ENCODE data around the gene PXK. TPM values are rescaled to one million over a fixed set of nuclear protein-coding genes. Genes with fewer than 3 reads are reported as not detected.
"Not testable (repeated sequence)": the region's sequence is repeated elsewhere in the genome, so short reads cannot be mapped to it uniquely, and the experiment has no call there.

PXK gene
- total and polyA plus RNA-seq, 2 donors (not counting 1 experiment from before 2014, with no cell fraction given), result 54.6 to 65.2 TPM

GRCh38 chr3:58335652-58335947 lies 2.9 kb downstream of the PXK start:
- no peaks in the 10 kb centered on the region for H4K20me1 ChIP-seq (ENCODE audit: control insufficient read depth, extremely low read depth, insufficient read depth, low read length)
- no peak for DNase-seq (ENCODE audit: low read depth in 2 of 2)
- H3K9me3 ChIP-seq (ENCODE audit: control insufficient read depth, insufficient read depth, low read depth, low read length), result no peaks in the 10 kb centered on the region
- TF ChIP-seq EZH2 (IDR thresholded peaks at IDR 0.05; ENCODE audit: low read length, missing control alignments) (no peak), CTCF (conservative IDR thresholded peaks at IDR 0.05 in 1 of 2, IDR thresholded peaks at IDR 0.05 in 1 of 2; ENCODE audit: low read depth in 1 of 2, low read length in 2 of 2) (no peak)
- peak overlapping the region; percentile 71 for H3K4me2 ChIP-seq (ENCODE audit: extremely low read depth, insufficient read depth, low read length)
- no peak overlapping the region for H2AFZ ChIP-seq (ENCODE audit: low read length)
- peak overlapping the region; percentile 52 for H3K9ac ChIP-seq (ENCODE audit: insufficient read depth, low read length)
- peak overlapping the region; percentile 86 for H3K27ac ChIP-seq (ENCODE audit: insufficient read depth, low read length)
- H3K79me2 ChIP-seq (ENCODE audit: control insufficient read depth, insufficient read depth, low read length), result peaks cover 15% of the 10 kb centered on the region
- no peaks in the 10 kb centered on the region for H3K27me3 ChIP-seq (ENCODE audit: control insufficient read depth, insufficient read depth, low read length)
- no peaks in the 10 kb centered on the region for H3K36me3 ChIP-seq (ENCODE audit: control insufficient read depth, insufficient read depth, low read length)
- H3K4me3 ChIP-seq (replicated peaks in 1 of 4; ENCODE audit: control extremely low read depth in 1 of 4, insufficient read depth in 1 of 4, low read depth in 3 of 4, low read length in 4 of 4), result peak overlapping the region; percentile 2 to 94 (median 66)
- peaks cover 15% of the 10 kb centered on the region for H3K4me1 ChIP-seq (ENCODE audit: control insufficient read depth, extremely low read depth, insufficient read depth, low read length)

- Histone ChIP-seq H3K79me2 (ENCODE audit: control insufficient read depth, insufficient read depth, low read length) (peaks cover 15% of the 10 kb centered on the region), H3K27me3 (ENCODE audit: control insufficient read depth, insufficient read depth, low read length) (no peaks in the 10 kb centered on the region), H3K27ac (ENCODE audit: insufficient read depth, low read length) (peak overlapping the region; percentile 56), H2AFZ (ENCODE audit: low read length) (no peak overlapping the region), H3K4me3 (replicated peaks in 1 of 4; ENCODE audit: control extremely low read depth in 1 of 4, insufficient read depth in 1 of 4, low read depth in 3 of 4, low read length in 4 of 4) (peak overlapping the region in 1 of 4 experiments; percentile 22), H3K9ac (ENCODE audit: insufficient read depth, low read length) (no peak overlapping the region), H3K36me3 (ENCODE audit: control insufficient read depth, insufficient read depth, low read length) (no peaks in the 10 kb centered on the region), H4K20me1 (ENCODE audit: control insufficient read depth, extremely low read depth, insufficient read depth, low read length) (no peaks in the 10 kb centered on the region), H3K9me3 (ENCODE audit: control insufficient read depth, insufficient read depth, low read depth, low read length) (no peaks in the 10 kb centered on the region), H3K4me2 (ENCODE audit: extremely low read depth, insufficient read depth, low read length) (peak overlapping the region; percentile 35), H3K4me1 (ENCODE audit: control insufficient read depth, extremely low read depth, insufficient read depth, low read length) (peaks cover 19% of the 10 kb centered on the region)
- DNase-seq (ENCODE audit: low read depth in 2 of 2), result peak; percentile 78 to 84
- TF ChIP-seq EZH2 (IDR thresholded peaks at IDR 0.05; ENCODE audit: low read length, missing control alignments) (no peak), CTCF (conservative IDR thresholded peaks at IDR 0.05 in 1 of 2, IDR thresholded peaks at IDR 0.05 in 1 of 2; ENCODE audit: low read depth in 1 of 2, low read length in 2 of 2) (no peak)
Observed at GRCh38 chr3:58336135-58336882, 3.6 kb downstream of the PXK start.

- no peaks in the 10 kb centered on the region for H3K9me3 ChIP-seq (ENCODE audit: control insufficient read depth, insufficient read depth, low read depth, low read length)
- DNase-seq (ENCODE audit: low read depth in 2 of 2), result no peak
- no peaks in the 10 kb centered on the region for H4K20me1 ChIP-seq (ENCODE audit: control insufficient read depth, extremely low read depth, insufficient read depth, low read length)
- no peak overlapping the region for H3K27ac ChIP-seq (ENCODE audit: insufficient read depth, low read length)
- no peak for TF ChIP-seq CTCF (conservative IDR thresholded peaks at IDR 0.05 in 1 of 2, IDR thresholded peaks at IDR 0.05 in 1 of 2; ENCODE audit: low read depth in 1 of 2, low read length in 2 of 2)
- TF ChIP-seq EZH2 (IDR thresholded peaks at IDR 0.05; ENCODE audit: low read length, missing control alignments), result no peak
- H3K9ac ChIP-seq (ENCODE audit: insufficient read depth, low read length), result no peak overlapping the region
- peaks cover 19% of the 10 kb centered on the region for H3K4me1 ChIP-seq (ENCODE audit: control insufficient read depth, extremely low read depth, insufficient read depth, low read length)
- H3K36me3 ChIP-seq (ENCODE audit: control insufficient read depth, insufficient read depth, low read length), result no peaks in the 10 kb centered on the region
- H3K79me2 ChIP-seq (ENCODE audit: control insufficient read depth, insufficient read depth, low read length), result peaks cover 15% of the 10 kb centered on the region
- H3K4me2 ChIP-seq (ENCODE audit: extremely low read depth, insufficient read depth, low read length), result no peak overlapping the region
- no peak overlapping the region for H3K4me3 ChIP-seq (replicated peaks in 1 of 4; ENCODE audit: control extremely low read depth in 1 of 4, insufficient read depth in 1 of 4, low read depth in 3 of 4, low read length in 4 of 4)
- no peak overlapping the region for H2AFZ ChIP-seq (ENCODE audit: low read length)
- H3K27me3 ChIP-seq (ENCODE audit: control insufficient read depth, insufficient read depth, low read length), result no peaks in the 10 kb centered on the region
Observed at GRCh38 chr3:58337190-58337589, 4.5 kb downstream of the PXK start.

DNA sequence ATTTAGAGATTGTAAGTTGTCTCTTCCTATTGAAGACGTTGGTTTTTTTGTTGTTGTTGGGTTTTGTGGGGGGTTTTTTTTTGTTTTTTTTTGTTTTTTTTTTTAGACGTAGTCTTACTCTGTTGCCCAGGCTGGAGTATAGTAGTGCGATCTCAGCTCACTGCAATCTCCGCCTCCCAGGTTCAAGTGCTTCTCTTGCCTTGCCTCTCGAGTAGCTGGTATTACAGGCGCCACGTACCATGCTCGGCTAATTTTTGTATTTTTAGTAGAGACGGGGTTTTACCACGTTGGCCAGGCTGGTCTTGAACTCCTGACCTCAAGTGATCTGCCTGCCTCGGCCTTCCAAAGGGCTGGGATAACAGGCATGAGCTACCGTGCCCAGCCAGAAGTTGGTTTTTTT lies 6.5 kb downstream of the PXK start:
- H3K4me3 ChIP-seq (replicated peaks in 1 of 4; ENCODE audit: control extremely low read depth in 1 of 4, insufficient read depth in 1 of 4, low read depth in 3 of 4, low read length in 4 of 4); H3K27me3 ChIP-seq (ENCODE audit: control insufficient read depth, insufficient read depth, low read length); DNase-seq (ENCODE audit: low read depth in 2 of 2); H3K4me2 ChIP-seq (ENCODE audit: extremely low read depth, insufficient read depth, low read length); H3K36me3 ChIP-seq (ENCODE audit: control insufficient read depth, insufficient read depth, low read length); H4K20me1 ChIP-seq (ENCODE audit: control insufficient read depth, extremely low read depth, insufficient read depth, low read length); H2AFZ ChIP-seq (ENCODE audit: low read length); H3K9me3 ChIP-seq (ENCODE audit: control insufficient read depth, insufficient read depth, low read depth, low read length); H3K27ac ChIP-seq (ENCODE audit: insufficient read depth, low read length); H3K9ac ChIP-seq (ENCODE audit: insufficient read depth, low read length): not testable (repeated sequence)
- Histone ChIP-seq H3K79me2 (ENCODE audit: control insufficient read depth, insufficient read depth, low read length) (peaks cover 13% of the 10 kb centered on the region), H3K4me1 (ENCODE audit: control insufficient read depth, extremely low read depth, insufficient read depth, low read length) (peaks cover 14% of the 10 kb centered on the region)

Measured in fibroblast of lung (primary cell).